ENCODE data around the gene KRT74. TPM values are rescaled to one million over a fixed set of nuclear protein-coding genes. Genes with fewer than 3 reads are reported as not detected.

KRT74 gene
- total RNA-seq, 4 donors from 2014 or later: not detected

- TF ChIP-seq EP300 (IDR thresholded peaks at IDR 0.05) (no peak), CTCF (IDR thresholded peaks at IDR 0.05) (no peak), POLR2A (IDR thresholded peaks at IDR 0.05) (no peak), POLR2AphosphoS5 (IDR thresholded peaks at IDR 0.05) (no peak)
- H3K9me3 ChIP-seq: no peaks in the 10 kb centered on the region
- H3K4me3 ChIP-seq: no peak overlapping the region
- peaks cover 54% of the 10 kb centered on the region for H3K27me3 ChIP-seq
- H3K27ac ChIP-seq: no peak overlapping the region
- H3K4me1 ChIP-seq: no peaks in the 10 kb centered on the region
- no peak for ATAC-seq
- no peaks in the 10 kb centered on the region for H3K36me3 ChIP-seq
- WGBS, 2 donors (ENCODE audit: low coverage in 1 of 2): 40% methylated on average over 1 of the region's 1 CpG; no CpG with 5 or more reads in 1 of the 2 donors
These were observed 33.7 kb upstream of the KRT74 start for GRCh38 chr12:52607314-52607713.

GRCh38 chr12:52606581-52607218 is 33.1 kb upstream of the KRT74 start:
- Histone ChIP-seq H3K9me3 (no peaks in the 10 kb centered on the region), H3K27me3 (peaks cover 57% of the 10 kb centered on the region), H3K4me3 (no peak overlapping the region), H3K36me3 (no peaks in the 10 kb centered on the region), H3K4me1 (no peaks in the 10 kb centered on the region), H3K27ac (no peak overlapping the region)
- no peak for TF ChIP-seq EP300 (IDR thresholded peaks at IDR 0.05)
- TF ChIP-seq POLR2A (IDR thresholded peaks at IDR 0.05): no peak
- no peak for TF ChIP-seq CTCF (IDR thresholded peaks at IDR 0.05)
- TF ChIP-seq POLR2AphosphoS5 (IDR thresholded peaks at IDR 0.05): no peak
- WGBS, 2 donors (ENCODE audit: low coverage in 1 of 2): 79% methylated on average over 3 to 5 of the region's 7 CpGs
- ATAC-seq: no peak

GRCh38 chr12:52606096-52606495 is 32.5 kb upstream of the KRT74 start:
- H3K36me3 ChIP-seq: no peaks in the 10 kb centered on the region
- H3K9me3 ChIP-seq: no peaks in the 10 kb centered on the region
- TF ChIP-seq POLR2A (IDR thresholded peaks at IDR 0.05): no peak
- no peak for TF ChIP-seq POLR2AphosphoS5 (IDR thresholded peaks at IDR 0.05)
- TF ChIP-seq CTCF (IDR thresholded peaks at IDR 0.05): no peak
- TF ChIP-seq EP300 (IDR thresholded peaks at IDR 0.05): no peak
- H3K27ac ChIP-seq: no peak overlapping the region
- no peak for ATAC-seq
- no peak overlapping the region for H3K4me3 ChIP-seq
- WGBS, 2 donors (ENCODE audit: low coverage in 1 of 2): 47 to 52% methylated on average over 3 of the region's 3 CpGs
- no peaks in the 10 kb centered on the region for H3K4me1 ChIP-seq
- peaks cover 57% of the 10 kb centered on the region for H3K27me3 ChIP-seq

- Histone ChIP-seq H3K27me3 (peaks cover 57% of the 10 kb centered on the region), H3K36me3 (no peaks in the 10 kb centered on the region), H3K27ac (no peak overlapping the region), H3K4me1 (no peaks in the 10 kb centered on the region), H3K4me3 (no peak overlapping the region), H3K9me3 (no peaks in the 10 kb centered on the region)
- WGBS, 2 donors (ENCODE audit: low coverage in 1 of 2): 60 to 67% methylated on average over 1 of the region's 1 CpG
- no peak for TF ChIP-seq POLR2A (IDR thresholded peaks at IDR 0.05)
- no peak for TF ChIP-seq CTCF (IDR thresholded peaks at IDR 0.05)
- no peak for TF ChIP-seq POLR2AphosphoS5 (IDR thresholded peaks at IDR 0.05)
- no peak for TF ChIP-seq EP300 (IDR thresholded peaks at IDR 0.05)
- no peak for ATAC-seq
These were observed 31.9 kb upstream of the KRT74 start for GRCh38 chr12:52605542-52605941.

- no peak for ATAC-seq
- H3K27me3 ChIP-seq: peaks cover 57% of the 10 kb centered on the region
- H3K27ac ChIP-seq: no peak overlapping the region
- H3K4me3 ChIP-seq: no peak overlapping the region
- no peaks in the 10 kb centered on the region for H3K9me3 ChIP-seq
- no peaks in the 10 kb centered on the region for H3K36me3 ChIP-seq
- TF ChIP-seq POLR2A (IDR thresholded peaks at IDR 0.05): no peak
- no peak for TF ChIP-seq CTCF (IDR thresholded peaks at IDR 0.05)
- no peak for TF ChIP-seq POLR2AphosphoS5 (IDR thresholded peaks at IDR 0.05)
- TF ChIP-seq EP300 (IDR thresholded peaks at IDR 0.05): no peak
- no peaks in the 10 kb centered on the region for H3K4me1 ChIP-seq
These were observed 31.2 kb upstream of the KRT74 start for GRCh38 chr12:52604859-52605258.

Data from gastroesophageal sphincter (tissue), 4 donors.